PC-3 (cell line): ENCODE results near the gene CAPN13. TPM values are rescaled to one million over a fixed set of nuclear protein-coding genes. Genes with fewer than 3 reads are reported as not detected.

ENCODE experiments used
- ATAC-seq: fragments of 200-7000 bp; cut with Tn5 transposase; 2 replicates; pipeline ENCODE4 v1.9.1; 2020; ENCODE audit warnings: mild to moderate bottlenecking, moderate library complexity
- BruUV-seq: library from RNA; stranded (reverse); fragments of 400-500 nt; replicated peaks from 2 replicates; lab custom pipeline; 2021; lab: Mats Ljungman, UMichigan
- CTCF ChIA-PET: fragments of 300-600 bp; sonication (Branson Sonifier 250); formaldehyde crosslinking; loops from one replicate; lab custom pipeline; 2022; ENCODE audit warnings: antibody characterized with exemption; lab: Charles Lee
- POLR2A ChIA-PET: fragments of 300-600 bp; sonication (Branson Sonifier 250); formaldehyde crosslinking; loops from one replicate; lab custom pipeline; 2022; ENCODE audit warnings: antibody characterized with exemption; ENCODE audit not compliant: unreplicated experiment; lab: Charles Lee
- DNase-seq: peaks from one replicate; pipeline ENCODE4 v3.0.0-alpha.2; 2015
- H2AFZ ChIP-seq: fragments of 300-600 bp; sonication (generic); 2 replicates; pipeline ENCODE4 v1.6.0; 2016; ENCODE audit warnings: antibody characterized with exemption, low read length
- H3F3A ChIP-seq: fragments of 300-600 bp; sonication (generic); one replicate; pipeline ENCODE4 v1.6.0; 2017; ENCODE audit warnings: antibody characterized with exemption, low read length, control low read depth, mild to moderate bottlenecking; ENCODE audit not compliant: unreplicated experiment
- H3K27ac ChIP-seq: fragments of 300-600 bp; sonication (generic); 2 replicates; pipeline ENCODE4 v1.5.1; 2016; ENCODE audit warnings: mild to moderate bottlenecking, low read length
- H3K27me3 ChIP-seq: fragments of 300-600 bp; sonication (generic); 2 replicates; pipeline ENCODE4 v1.6.1; 2016; ENCODE audit warnings: low read length, mixed read lengths
- H3K36me3 ChIP-seq: fragments of 300-600 bp; sonication (generic); 2 replicates; pipeline ENCODE4 v1.6.1; 2016; ENCODE audit warnings: low read depth, mixed run types, low read length, mixed read lengths
- H3K4me1 ChIP-seq: fragments of 300-600 bp; sonication (generic); 2 replicates; pipeline ENCODE4 v1.5.1; 2016; ENCODE audit warnings: low read length; ENCODE audit not compliant: insufficient read depth
- H3K4me2 ChIP-seq: fragments of 300-600 bp; sonication (generic); 2 replicates; pipeline ENCODE4 v1.6.0; 2016; ENCODE audit warnings: low read length
- H3K4me3 ChIP-seq: fragments of 300-600 bp; sonication (generic); 2 replicates; pipeline ENCODE4 v1.5.1; 2016; ENCODE audit warnings: mild to moderate bottlenecking, low read length, mixed read lengths
- H3K79me2 ChIP-seq: fragments of 300-600 bp; sonication (generic); 2 replicates; pipeline ENCODE4 v1.6.1; 2017; ENCODE audit warnings: low read length, mixed read lengths
- H3K9ac ChIP-seq: fragments of 300-600 bp; sonication (generic); 2 replicates; pipeline ENCODE4 v1.6.0; 2016; ENCODE audit warnings: mild to moderate bottlenecking, low read length
- H3K9me2 ChIP-seq: fragments of 300-600 bp; sonication (generic); replicated peaks from 2 replicates; pipeline ENCODE4 v1.6.1; 2016; ENCODE audit warnings: mixed run types, low read length, mixed read lengths
- H3K9me3 ChIP-seq: fragments of 300-600 bp; sonication (generic); 2 replicates; pipeline ENCODE4 v1.6.1; 2016; ENCODE audit warnings: low read length, mixed read lengths
- H4K20me1 ChIP-seq: fragments of 300-600 bp; sonication (generic); 2 replicates; pipeline ENCODE4 v1.6.1; 2016; ENCODE audit warnings: low read length, mixed read lengths
- EZH2 ChIP-seq: fragments of 300-600 bp; sonication (generic); IDR thresholded peaks from one replicate; pipeline ENCODE4 v1.6.1; 2017; ENCODE audit warnings: antibody characterized with exemption, mild to moderate bottlenecking, low read length; ENCODE audit not compliant: unreplicated experiment
- EZH2phosphoT487 ChIP-seq: fragments of 300-600 bp; sonication (generic); IDR thresholded peaks from 2 replicates; pipeline ENCODE4 v1.6.1; 2018; ENCODE audit warnings: mild to moderate bottlenecking, antibody characterized with exemption, low read length, borderline replicate concordance
- intact Hi-C: fragments of 100-400 bp; cut with micrococcal nuclease; formaldehyde crosslinking; loops from 2 replicates; pipeline ENCODE4 v1.9.0; 2023
- total RNA-seq: library from RNA; depleted of rRNA; stranded (reverse); fragments of >200 nt; gene quantifications from 2 replicates; pipeline ENCODE4 v1.2.3, GENCODE V29; 2014
- TF ChIP-seq, protein P1 (sequence below): fragments of 300-600 bp; sonication (generic); conservative IDR thresholded peaks from 2 replicates; pipeline ENCODE4 v1.5.1; 2017; ENCODE audit warnings: antibody characterized with exemption, low read depth, mild to moderate bottlenecking, low read length

Gene CAPN13
- total RNA-seq, 1 experiment from 2014 or later = 0.44 TPM

- Histone ChIP-seq H3K27me3 (0 out of 2 replicates have a peak, but pooled peaks cover 6% of the 10 kb centered on the region), H3K4me1 (no peaks in the 10 kb centered on the region; the same call in 1 of the 2 replicates), H2AFZ (peak overlapping the region; percentile 52), H3K36me3 (no peaks in the 10 kb centered on the region; the same call in 1 of the 2 replicates), H3K27ac (no peak overlapping the region), H3K4me2 (no peak overlapping the region), H3K79me2 (no peaks in the 10 kb centered on the region), H4K20me1 (no peaks in the 10 kb centered on the region), H3K4me3 (no peak overlapping the region), H3F3A (no peaks in the 10 kb centered on the region), H3K9me3 (no peaks in the 10 kb centered on the region), H3K9ac (no peak overlapping the region), H3K9me2 (no peaks in the 10 kb centered on the region)
- ATAC-seq (no peak), DNase-seq (no peak)
- POLR2A ChIA-PET = no interaction called here
- intact Hi-C loops = loop anchor here (1.0 to 10.0 kb wide), 3 partner anchors 149 to 1011 kb away; no protein-coding TSS in a partner anchor
- no TSS peak for BruUV-seq
- TF ChIP-seq EZH2phosphoT487 (no peak), EZH2 (no peak)
- TF ChIP-seq, protein P1, sequence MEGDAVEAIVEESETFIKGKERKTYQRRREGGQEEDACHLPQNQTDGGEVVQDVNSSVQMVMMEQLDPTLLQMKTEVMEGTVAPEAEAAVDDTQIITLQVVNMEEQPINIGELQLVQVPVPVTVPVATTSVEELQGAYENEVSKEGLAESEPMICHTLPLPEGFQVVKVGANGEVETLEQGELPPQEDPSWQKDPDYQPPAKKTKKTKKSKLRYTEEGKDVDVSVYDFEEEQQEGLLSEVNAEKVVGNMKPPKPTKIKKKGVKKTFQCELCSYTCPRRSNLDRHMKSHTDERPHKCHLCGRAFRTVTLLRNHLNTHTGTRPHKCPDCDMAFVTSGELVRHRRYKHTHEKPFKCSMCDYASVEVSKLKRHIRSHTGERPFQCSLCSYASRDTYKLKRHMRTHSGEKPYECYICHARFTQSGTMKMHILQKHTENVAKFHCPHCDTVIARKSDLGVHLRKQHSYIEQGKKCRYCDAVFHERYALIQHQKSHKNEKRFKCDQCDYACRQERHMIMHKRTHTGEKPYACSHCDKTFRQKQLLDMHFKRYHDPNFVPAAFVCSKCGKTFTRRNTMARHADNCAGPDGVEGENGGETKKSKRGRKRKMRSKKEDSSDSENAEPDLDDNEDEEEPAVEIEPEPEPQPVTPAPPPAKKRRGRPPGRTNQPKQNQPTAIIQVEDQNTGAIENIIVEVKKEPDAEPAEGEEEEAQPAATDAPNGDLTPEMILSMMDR = no peak
- CTCF ChIA-PET = interaction anchor here (3.3 kb wide), 1 partner anchor 550 kb away, joined by 86 read pairs; no protein-coding TSS in a partner anchor
Measured at GRCh38 chr2:30713698-30714097, 93.5 kb downstream of the CAPN13 start.

DNA sequence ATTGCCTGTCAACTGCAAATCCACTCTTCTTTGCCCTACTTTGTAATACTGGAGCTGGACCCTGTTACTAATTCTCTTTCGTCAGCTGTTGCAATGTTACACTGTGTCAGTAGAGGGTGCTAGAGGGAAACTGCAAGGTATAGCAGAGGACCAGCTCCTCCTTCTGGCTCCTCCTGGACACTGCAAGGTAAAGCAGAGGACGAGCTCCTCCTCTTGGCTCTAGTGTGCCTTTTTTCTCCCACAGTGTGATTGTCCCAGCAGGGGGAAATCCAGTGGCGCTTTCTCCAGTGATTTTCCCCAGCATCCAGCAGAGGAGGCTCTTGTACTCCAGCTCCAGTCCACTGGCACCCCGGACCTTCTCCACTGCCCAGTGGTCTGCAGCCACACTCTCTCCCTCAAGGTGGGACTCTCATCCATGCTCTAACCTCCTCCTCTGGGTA is 95.6 kb downstream of the CAPN13 start:
- H3K9ac ChIP-seq = no peak overlapping the region
- no peak overlapping the region for H2AFZ ChIP-seq
- no peak overlapping the region for H3K4me3 ChIP-seq
- ATAC-seq (peak; percentile 69), DNase-seq (peak; percentile 95)
- TF ChIP-seq EZH2 = no peak
- TF ChIP-seq, protein P1 = peak; percentile 99
- no TSS peak for BruUV-seq
- H3K27ac ChIP-seq = no peak overlapping the region
- intact Hi-C loops = loop anchor here (1.0 to 10.0 kb wide), 3 partner anchors 503 to 1013 kb away; no protein-coding TSS in a partner anchor
- no peaks in the 10 kb centered on the region; the same call in 1 of the 2 replicates for H3K4me1 ChIP-seq
- H3K36me3 ChIP-seq = no peaks in the 10 kb centered on the region; the same call in 1 of the 2 replicates
- POLR2A ChIA-PET = no interaction called here
- no peaks in the 10 kb centered on the region for H3K27me3 ChIP-seq
- no peaks in the 10 kb centered on the region for H3F3A ChIP-seq
- no peaks in the 10 kb centered on the region for H3K9me3 ChIP-seq
- no peak overlapping the region for H3K4me2 ChIP-seq
- H3K9me2 ChIP-seq = no peaks in the 10 kb centered on the region
- H4K20me1 ChIP-seq = no peaks in the 10 kb centered on the region
- CTCF ChIA-PET = interaction anchor here (0.5 to 3.3 kb wide), 19 partner anchors 11 to 623 kb away, joined by 3 to 86 read pairs (median 4); partner anchors contain the start of gene YPEL5
- H3K79me2 ChIP-seq = no peaks in the 10 kb centered on the region

DNA sequence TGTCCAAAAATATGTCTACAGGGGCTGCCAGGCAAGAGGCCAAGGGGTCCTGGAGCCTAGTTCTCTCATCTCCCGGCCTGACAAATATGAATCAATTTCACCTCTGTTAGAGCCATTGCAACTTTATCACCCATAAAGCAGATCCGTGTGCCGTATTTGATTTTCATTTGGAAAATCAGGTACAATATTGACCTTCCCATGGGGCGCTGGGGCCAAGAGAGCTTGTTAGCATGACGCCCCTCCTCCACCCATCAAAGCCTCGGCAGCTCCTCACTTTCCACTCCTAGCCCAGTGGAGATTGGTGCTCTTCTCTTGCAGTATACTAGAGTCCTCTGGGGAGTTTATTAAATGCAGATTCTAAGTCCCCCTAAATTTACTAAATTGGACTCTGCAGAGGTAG is 96.8 kb downstream of the CAPN13 start:
- DNase-seq = no peak
- no peaks in the 10 kb centered on the region for H3F3A ChIP-seq
- no peaks in the 10 kb centered on the region; the same call in 1 of the 2 replicates for H3K36me3 ChIP-seq
- no peak overlapping the region for H3K4me3 ChIP-seq
- no TSS peak for BruUV-seq
- POLR2A ChIA-PET = no interaction called here
- H3K27me3 ChIP-seq = no peaks in the 10 kb centered on the region
- no peak overlapping the region for H3K27ac ChIP-seq
- no peak for ATAC-seq
- intact Hi-C loops = loop anchor here (10.0 kb wide), 1 partner anchor 1014 kb away; no protein-coding TSS in a partner anchor
- H2AFZ ChIP-seq = no peak overlapping the region
- no peaks in the 10 kb centered on the region; the same call in 1 of the 2 replicates for H3K4me1 ChIP-seq
- no peaks in the 10 kb centered on the region for H3K79me2 ChIP-seq
- no peak overlapping the region for H3K9ac ChIP-seq
- CTCF ChIA-PET = no interaction called here
- H3K9me3 ChIP-seq = no peaks in the 10 kb centered on the region
- H4K20me1 ChIP-seq = no peaks in the 10 kb centered on the region
- TF ChIP-seq EZH2phosphoT487 (no peak), EZH2 (no peak)
- TF ChIP-seq, protein P1 = no peak
- H3K9me2 ChIP-seq = no peaks in the 10 kb centered on the region
- no peak overlapping the region for H3K4me2 ChIP-seq
